SJSA1 (cell line): ENCODE results near the gene MSL3. TPM values are rescaled to one million over a fixed set of nuclear protein-coding genes. Genes with fewer than 3 reads are reported as not detected.

ENCODE experiments used
- DNase-seq, 2 experiments: peaks; one replicate each; pipeline ENCODE4 v3.0.0-alpha.2; 2015 to 2020; ENCODE audit warnings: low spot score in 2 of 2, low read depth in 1 of 2
- H3K27ac ChIP-seq: fragments of 250-450 bp; sonication (Bioruptor Pico); 2 replicates; pipeline ENCODE4 v1.5.1; 2020; ENCODE audit warnings: mild to moderate bottlenecking, moderate library complexity
- H3K27me3 ChIP-seq: fragments of 250-450 bp; sonication (Bioruptor Pico); replicated peaks from 2 replicates; pipeline ENCODE4 v1.5.1; 2020; ENCODE audit warnings: mild to moderate bottlenecking, moderate library complexity
- H3K36me3 ChIP-seq: fragments of 250-450 bp; sonication (Bioruptor Pico); 2 replicates; pipeline ENCODE4 v1.5.1; 2020; ENCODE audit warnings: mild to moderate bottlenecking
- H3K4me1 ChIP-seq: fragments of 250-450 bp; sonication (Bioruptor Pico); replicated peaks from 2 replicates; pipeline ENCODE4 v1.6.1; 2021; ENCODE audit warnings: mild to moderate bottlenecking
- H3K4me3 ChIP-seq: fragments of 250-450 bp; sonication (Bioruptor Pico); 2 replicates; pipeline ENCODE4 v1.5.1; 2020; ENCODE audit warnings: mild to moderate bottlenecking
- H3K9me3 ChIP-seq: fragments of 250-450 bp; sonication (Bioruptor Pico); replicated peaks from 2 replicates; pipeline ENCODE4 v1.5.1; 2020; ENCODE audit warnings: mild to moderate bottlenecking
- total RNA-seq: library from RNA; depleted of rRNA; stranded (reverse); fragments of >200 nt; shearing (Covaris generic); gene quantifications from 2 replicates; pipeline ENCODE4 v1.2.3, GENCODE V29; 2014

The MSL3 gene
- total RNA-seq, 1 experiment from 2014 or later, result 22.9 TPM

DNA sequence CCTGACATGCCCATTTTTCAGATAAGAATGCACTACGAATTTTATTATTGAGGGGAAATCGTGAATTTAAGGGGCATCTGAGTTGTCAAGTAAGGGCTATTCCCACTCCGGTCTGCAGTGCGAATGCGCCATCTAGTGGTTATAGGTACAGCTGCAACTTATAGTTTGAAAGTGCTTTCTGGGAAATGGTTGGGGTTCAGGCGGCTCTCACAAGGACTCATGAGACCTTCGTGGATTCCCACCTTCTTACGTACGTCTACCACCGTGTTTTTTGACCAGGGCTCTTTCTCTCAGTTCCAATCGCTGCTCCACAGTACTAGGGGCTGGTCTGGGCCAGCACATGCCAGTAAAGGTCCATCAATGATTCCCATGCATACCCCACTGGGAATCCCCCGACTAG lies 12.3 kb downstream of the MSL3 start:
- no peaks in the 10 kb centered on the region for H3K27me3 ChIP-seq
- H3K36me3 ChIP-seq, result no peaks in the 10 kb centered on the region
- H3K9me3 ChIP-seq, result no peaks in the 10 kb centered on the region
- no peak overlapping the region for H3K27ac ChIP-seq
- no peaks in the 10 kb centered on the region for H3K4me1 ChIP-seq
- no peak overlapping the region for H3K4me3 ChIP-seq
- peak in 1 of 2 experiments; percentile 19 for DNase-seq

DNA sequence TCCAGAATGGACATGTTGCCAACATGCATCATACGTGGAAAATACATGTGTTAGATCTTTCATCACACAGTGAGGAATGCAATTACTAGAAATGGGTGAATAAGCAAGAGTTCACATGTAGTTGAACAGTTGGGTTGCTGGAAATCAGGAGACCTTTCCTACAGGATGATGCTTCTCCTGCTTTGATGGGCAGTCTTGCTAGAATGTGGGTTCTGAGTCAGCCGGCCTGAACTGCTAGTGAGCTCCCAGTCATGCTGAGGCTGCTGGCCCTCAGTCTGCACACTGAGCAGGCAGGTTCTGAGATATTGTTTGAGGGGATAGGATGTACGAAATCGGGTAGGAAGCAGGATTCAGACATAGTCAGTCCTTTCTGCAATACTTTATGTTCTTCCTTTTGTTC lies 20.2 kb downstream of the MSL3 start:
- no peak for DNase-seq
- Histone ChIP-seq H3K27me3 (no peaks in the 10 kb centered on the region), H3K36me3 (no peaks in the 10 kb centered on the region), H3K27ac (no peak overlapping the region), H3K4me3 (no peak overlapping the region), H3K9me3 (no peaks in the 10 kb centered on the region), H3K4me1 (no peaks in the 10 kb centered on the region)

GRCh38 chrX:11781133-11781532 lies 23.1 kb downstream of the MSL3 start:
- H3K36me3 ChIP-seq, result no peaks in the 10 kb centered on the region
- no peak for DNase-seq
- H3K4me3 ChIP-seq, result no peak overlapping the region
- H3K27me3 ChIP-seq, result no peaks in the 10 kb centered on the region
- H3K27ac ChIP-seq, result no peak overlapping the region
- no peaks in the 10 kb centered on the region for H3K9me3 ChIP-seq
- no peaks in the 10 kb centered on the region for H3K4me1 ChIP-seq

DNA sequence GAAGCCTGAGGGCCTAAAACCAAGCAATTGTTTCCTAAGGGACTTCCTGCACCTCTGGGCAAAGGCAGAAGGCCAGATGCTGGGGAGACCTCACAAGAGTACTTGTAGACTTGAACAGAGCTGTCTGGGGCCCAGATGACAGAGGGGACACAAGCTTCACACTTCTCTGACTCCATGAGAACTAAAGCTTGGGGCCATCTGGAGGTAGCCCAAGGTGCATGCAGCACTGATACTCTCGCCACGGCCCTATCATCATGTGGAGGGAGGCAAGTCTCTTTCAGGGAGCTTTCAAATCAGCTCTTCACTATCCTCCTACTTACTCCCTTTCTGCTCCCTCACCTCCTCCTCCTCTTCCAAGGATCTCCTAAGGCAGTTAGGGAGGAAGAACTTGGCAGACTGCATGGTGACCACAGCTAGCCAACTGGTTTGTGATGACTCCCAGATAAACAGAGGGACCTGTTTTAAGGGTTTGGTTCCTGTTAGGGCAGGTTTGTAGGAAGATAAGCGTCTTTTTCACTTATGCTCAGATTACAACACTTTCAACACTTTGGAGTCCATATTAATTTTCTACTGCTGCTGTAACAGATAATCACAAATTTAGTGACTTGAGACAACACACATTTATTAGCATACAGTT lies 23.8 kb downstream of the MSL3 start:
- no peaks in the 10 kb centered on the region for H3K36me3 ChIP-seq
- H3K4me1 ChIP-seq, result no peaks in the 10 kb centered on the region
- no peak for DNase-seq
- no peak overlapping the region for H3K27ac ChIP-seq
- no peaks in the 10 kb centered on the region for H3K9me3 ChIP-seq
- H3K4me3 ChIP-seq, result no peak overlapping the region
- H3K27me3 ChIP-seq, result no peaks in the 10 kb centered on the region

DNA sequence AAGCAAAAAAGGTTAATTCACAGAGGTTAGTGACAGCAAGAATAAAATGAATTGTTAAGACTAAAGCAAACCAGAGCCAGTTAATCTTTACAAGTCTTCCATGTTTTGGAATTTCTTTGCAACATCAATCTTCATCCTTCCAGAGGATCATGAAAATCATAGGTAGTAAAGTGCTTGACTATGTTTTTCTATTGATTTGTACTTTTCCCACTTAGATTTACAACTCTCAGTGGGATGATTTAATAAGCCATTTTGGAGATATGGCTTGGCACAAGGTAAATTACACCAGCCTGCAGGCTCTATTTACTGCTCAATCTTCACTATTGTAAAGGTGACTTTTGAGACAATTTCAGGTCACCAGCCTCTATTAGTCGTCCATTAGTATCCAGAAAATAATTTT lies 26.5 kb downstream of the MSL3 start:
- no peaks in the 10 kb centered on the region for H3K36me3 ChIP-seq

GRCh38 chrX:11786862-11787261 lies 28.8 kb downstream of the MSL3 start:
- DNase-seq, result no peak
- Histone ChIP-seq H3K27me3 (no peaks in the 10 kb centered on the region), H3K4me3 (no peak overlapping the region), H3K9me3 (no peaks in the 10 kb centered on the region), H3K4me1 (no peaks in the 10 kb centered on the region), H3K27ac (no peak overlapping the region), H3K36me3 (no peaks in the 10 kb centered on the region)

More for the DNA sequence above, 26.5 kb downstream of the MSL3 start:
- Histone ChIP-seq H3K9me3 (no peaks in the 10 kb centered on the region), H3K4me1 (no peaks in the 10 kb centered on the region), H3K27me3 (no peaks in the 10 kb centered on the region), H3K27ac (no peak overlapping the region), H3K4me3 (no peak overlapping the region)
- no peak for DNase-seq

GRCh38 chrX:11787564-11787963 lies 29.5 kb downstream of the MSL3 start:
- Histone ChIP-seq H3K36me3 (no peaks in the 10 kb centered on the region), H3K27me3 (no peaks in the 10 kb centered on the region), H3K4me3 (no peak overlapping the region), H3K27ac (no peak overlapping the region), H3K9me3 (no peaks in the 10 kb centered on the region), H3K4me1 (no peaks in the 10 kb centered on the region)
- DNase-seq, result no peak

DNA sequence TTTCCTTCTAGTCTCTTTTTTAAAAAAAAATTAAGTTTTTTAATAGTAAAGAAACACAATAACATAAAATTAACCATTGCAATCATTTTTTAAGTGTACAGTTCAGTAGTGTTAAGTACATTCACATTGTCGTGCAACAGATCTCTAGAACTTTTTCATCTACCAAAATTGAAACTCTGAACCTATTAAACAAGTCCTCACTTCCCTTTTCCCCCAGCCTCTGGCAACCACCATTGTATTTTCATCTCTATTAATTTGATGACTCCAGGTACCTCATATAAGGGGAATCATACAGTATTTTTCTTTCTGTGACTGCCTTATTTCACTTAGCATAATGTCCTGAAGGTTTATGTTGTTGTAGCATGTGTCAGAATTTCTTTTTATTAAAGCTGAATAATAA lies 31.8 kb downstream of the MSL3 start:
- Histone ChIP-seq H3K27ac (no peak overlapping the region), H3K4me1 (no peaks in the 10 kb centered on the region), H3K27me3 (no peaks in the 10 kb centered on the region), H3K9me3 (no peaks in the 10 kb centered on the region), H3K4me3 (no peak overlapping the region), H3K36me3 (no peaks in the 10 kb centered on the region)
- DNase-seq, result no peak

- H3K9me3 ChIP-seq, result no peaks in the 10 kb centered on the region
- no peak for DNase-seq
- H3K4me1 ChIP-seq, result no peaks in the 10 kb centered on the region
- H3K27ac ChIP-seq, result no peak overlapping the region
- no peak overlapping the region for H3K4me3 ChIP-seq
- H3K36me3 ChIP-seq, result no peaks in the 10 kb centered on the region
- H3K27me3 ChIP-seq, result no peaks in the 10 kb centered on the region
Measured at GRCh38 chrX:11791090-11791489, 33.1 kb downstream of the MSL3 start.

DNA sequence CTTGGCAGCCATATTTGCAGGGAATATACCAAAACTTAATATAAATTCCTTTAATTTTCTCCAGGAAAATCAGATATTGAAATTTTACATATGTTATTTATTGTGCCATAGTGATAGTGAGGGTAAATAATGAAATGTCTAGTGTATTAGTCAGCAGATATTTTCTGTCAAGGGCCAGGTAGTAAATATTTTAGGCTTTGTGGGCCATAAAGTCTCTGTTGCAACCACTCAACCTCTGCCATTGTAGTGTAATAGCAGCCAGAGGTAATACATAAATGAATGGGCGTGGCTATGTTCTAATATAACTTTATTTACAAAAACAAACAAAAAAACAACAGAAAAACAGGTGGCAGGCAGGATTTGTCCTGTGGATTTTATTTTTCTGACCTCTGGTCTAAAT lies 33.5 kb downstream of the MSL3 start:
- Histone ChIP-seq H3K36me3 (no peaks in the 10 kb centered on the region), H3K4me1 (no peaks in the 10 kb centered on the region), H3K27ac (no peak overlapping the region), H3K4me3 (no peak overlapping the region), H3K27me3 (no peaks in the 10 kb centered on the region), H3K9me3 (no peaks in the 10 kb centered on the region)
- DNase-seq, result no peak

GRCh38 chrX:11792461-11793421 lies 34.7 kb downstream of the MSL3 start:
- no peaks in the 10 kb centered on the region for H3K9me3 ChIP-seq
- H3K4me1 ChIP-seq, result no peaks in the 10 kb centered on the region
- H3K27me3 ChIP-seq, result no peaks in the 10 kb centered on the region
- DNase-seq, result no peak
- H3K4me3 ChIP-seq, result no peak overlapping the region
- no peaks in the 10 kb centered on the region for H3K36me3 ChIP-seq
- no peak overlapping the region for H3K27ac ChIP-seq

DNA sequence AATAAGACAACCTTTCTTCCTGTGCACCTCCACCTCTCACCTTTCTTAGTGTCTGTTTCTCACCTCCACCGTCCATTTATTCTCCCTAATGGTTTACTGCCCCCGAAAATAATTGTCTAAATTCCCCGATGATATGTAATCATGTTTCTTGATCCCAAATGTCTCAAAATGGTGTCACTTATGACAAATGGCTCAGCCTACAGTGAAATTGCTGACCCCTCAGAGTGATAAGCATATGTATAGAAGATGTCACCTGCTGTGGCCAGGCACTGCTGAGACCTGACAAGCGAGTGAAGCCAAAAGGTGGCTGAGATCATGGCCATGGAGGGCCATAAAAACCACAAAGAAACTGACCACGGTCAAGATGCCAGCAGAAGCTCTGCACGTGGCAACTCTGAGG lies 35.7 kb downstream of the MSL3 start:
- no peaks in the 10 kb centered on the region for H3K9me3 ChIP-seq
- no peaks in the 10 kb centered on the region for H3K27me3 ChIP-seq
- no peaks in the 10 kb centered on the region for H3K36me3 ChIP-seq

GRCh38 chrX:11813341-11813740 lies 55.3 kb downstream of the MSL3 start:
- no peak for DNase-seq
- H3K36me3 ChIP-seq, result no peaks in the 10 kb centered on the region
- no peak overlapping the region for H3K4me3 ChIP-seq
- H3K4me1 ChIP-seq, result no peaks in the 10 kb centered on the region
- no peak overlapping the region for H3K27ac ChIP-seq
- H3K9me3 ChIP-seq, result no peaks in the 10 kb centered on the region
- no peaks in the 10 kb centered on the region for H3K27me3 ChIP-seq

More for the DNA sequence above, 35.7 kb downstream of the MSL3 start:
- Histone ChIP-seq H3K27ac (no peak overlapping the region), H3K4me1 (no peaks in the 10 kb centered on the region), H3K4me3 (no peak overlapping the region)
- no peak for DNase-seq
